GM12878 (cell line): ENCODE data around the gene LDB2. TPM values are rescaled to one million over a fixed set of nuclear protein-coding genes. Genes with fewer than 3 reads are reported as not detected.

Experiments used
- ATAC-seq: fragments of 200-7000 bp; cut with Tn5 transposase; 3 replicates; pipeline ENCODE4 v1.9.1; 2020; ENCODE audit warnings: mild to moderate bottlenecking, moderate library complexity
- BruUV-seq: library from RNA; stranded (reverse); fragments of 400-500 nt; replicated peaks from 2 replicates; lab custom pipeline; 2021; lab: Mats Ljungman, UMichigan
- CTCF ChIA-PET: fragments of 300-600 bp; sonication (Branson Sonifier 250); formaldehyde crosslinking; extraction: SDS; loops from one replicate; lab custom pipeline; 2021; ENCODE audit warnings: inconsistent platforms; lab: Yijun Ruan, JAX
- POLR2A ChIA-PET: fragments of 350-600 bp; formaldehyde crosslinking; extraction: SDS; loops from one replicate; lab custom pipeline; 2021; ENCODE audit warnings: inconsistent platforms; lab: Charles Lee
- RAD21 ChIA-PET: fragments of 300-600 bp; sonication (Branson Sonifier 250); formaldehyde crosslinking; loops from one replicate; lab custom pipeline; 2023; ENCODE audit warnings: antibody characterized with exemption; ENCODE audit not compliant: unreplicated experiment; lab: Charles Lee
- SMC1A ChIA-PET: fragments of 300-600 bp; sonication (Branson Sonifier 250); formaldehyde crosslinking; loops from one replicate; lab custom pipeline; 2023; ENCODE audit not compliant: unreplicated experiment, uncharacterized antibody; lab: Charles Lee
- DNase-seq: peaks from one replicate; pipeline ENCODE4 v3.0.0-alpha.2; 2011; ENCODE audit warnings: low read depth, low spot score
- FAIRE-seq: peaks from 3 replicates; lab custom pipeline; 2011; peaks lifted over from hg19 to GRCh38; lab: Jason Lieb, UNC
- H2AFZ ChIP-seq: 2 replicates; pipeline ENCODE4 v1.6.0; 2011; ENCODE audit warnings: low read depth, low read length, control low read depth; ENCODE audit not compliant: control insufficient read depth
- H3K27ac ChIP-seq: 2 replicates; pipeline ENCODE4 v1.5.1; 2011; ENCODE audit warnings: control low read depth; ENCODE audit not compliant: control insufficient read depth, insufficient read depth
- H3K27me3 ChIP-seq, 2 experiments: replicated peaks in 1 of 2; 2 replicates each; pipeline versions ENCODE4 v1.6.0 to v1.6.1; 2011; ENCODE audit warnings: low read length in 1 of 2; ENCODE audit not compliant: control insufficient read depth in 2 of 2, insufficient read depth in 2 of 2
- H3K36me3 ChIP-seq, 2 experiments: 2 replicates each; pipeline ENCODE4 v1.5.1; 2011; ENCODE audit warnings: low read length in 1 of 2; ENCODE audit not compliant: control insufficient read depth in 2 of 2, insufficient read depth in 2 of 2
- H3K4me1 ChIP-seq: 2 replicates; pipeline ENCODE4 v1.6.1; 2011; ENCODE audit warnings: mild to moderate bottlenecking, low read length, moderate library complexity, mixed read lengths; ENCODE audit not compliant: control insufficient read depth, insufficient read depth
- H3K4me2 ChIP-seq: 2 replicates; pipeline ENCODE4 v1.6.0; 2011; ENCODE audit warnings: control low read depth; ENCODE audit not compliant: control insufficient read depth, insufficient read depth
- H3K4me3 ChIP-seq: fragments of 200-600 bp; sonication (generic); 2 replicates; pipeline ENCODE4 v1.5.1; 2016
- H3K79me2 ChIP-seq: 2 replicates; pipeline ENCODE4 v1.6.0; 2011; ENCODE audit warnings: low read length; ENCODE audit not compliant: control insufficient read depth, insufficient read depth
- H3K9ac ChIP-seq: 2 replicates; pipeline ENCODE4 v1.8.0; 2011; ENCODE audit warnings: low read length, control low read depth, mixed read lengths; ENCODE audit not compliant: control insufficient read depth, insufficient read depth
- H3K9me3 ChIP-seq: replicated peaks from 3 replicates; pipeline ENCODE4 v1.5.1; 2011; ENCODE audit warnings: mild to moderate bottlenecking, low read length; ENCODE audit not compliant: control insufficient read depth, insufficient read depth
- H4K20me1 ChIP-seq: 2 replicates; pipeline ENCODE4 v1.6.0; 2011; ENCODE audit not compliant: control insufficient read depth, insufficient read depth
- CHD2 ChIP-seq: IDR thresholded peaks from 2 replicates; pipeline ENCODE4 v1.6.1; 2011; ENCODE audit warnings: low read depth, low read length, improper control_type of control experiment, borderline replicate concordance
- FOXM1 ChIP-seq: IDR thresholded peaks from 2 replicates; pipeline ENCODE4 v1.6.1; 2012; ENCODE audit warnings: low read depth, mild to moderate bottlenecking, inconsistent platforms, low read length, moderate library complexity
- GABPA ChIP-seq: IDR thresholded peaks from 2 replicates; pipeline ENCODE4 v1.6.1; 2014; ENCODE audit warnings: antibody characterized with exemption, low read depth, mild to moderate bottlenecking, inconsistent platforms
- NFXL1 ChIP-seq: fragments of 450-650 bp; IDR thresholded peaks from 2 replicates; pipeline ENCODE4 v1.6.1; 2017; ENCODE audit warnings: antibody characterized with exemption, mild to moderate bottlenecking, borderline replicate concordance
- NKRF ChIP-seq: fragments of 450-650 bp; conservative IDR thresholded peaks from 2 replicates; pipeline ENCODE4 v1.6.1; 2017; ENCODE audit warnings: mild to moderate bottlenecking, moderate library complexity
- POU2F2 ChIP-seq: IDR thresholded peaks from 3 replicates; pipeline ENCODE4 v1.6.1; 2011; ENCODE audit warnings: low read depth, mild to moderate bottlenecking, low read length, borderline replicate concordance
- RBBP5 ChIP-seq: fragments of 200-600 bp; sonication (generic); conservative IDR thresholded peaks from 2 replicates; pipeline ENCODE4 v1.6.1; 2016
- STAT3 ChIP-seq: IDR thresholded peaks from 2 replicates; pipeline ENCODE4 v1.6.1; 2011; ENCODE audit warnings: low read depth, low read length, improper control_type of control experiment
- SUZ12 ChIP-seq: fragments of 200-600 bp; sonication (generic); IDR thresholded peaks from one replicate; pipeline ENCODE4 v1.6.1; 2018; ENCODE audit warnings: antibody characterized with exemption, mild to moderate bottlenecking; ENCODE audit not compliant: unreplicated experiment
- YY1 ChIP-seq: IDR thresholded peaks from 2 replicates; pipeline ENCODE4 v1.6.1; 2011; ENCODE audit warnings: low read depth, mild to moderate bottlenecking, low read length
- ZBTB33 ChIP-seq: fragments of 450-650 bp; IDR thresholded peaks from 2 replicates; pipeline ENCODE4 v1.6.1; 2017; ENCODE audit warnings: mild to moderate bottlenecking
- ZSCAN29 ChIP-seq: fragments of 450-650 bp; IDR thresholded peaks from 2 replicates; pipeline ENCODE4 v1.6.1; 2017; ENCODE audit warnings: mild to moderate bottlenecking, moderate library complexity
- WGBS: methylation state at CpG from one replicate; pipeline ENCODE4 v1.1.6; 2016; ENCODE audit warnings: low lambda C conversion rate; ENCODE audit not compliant: insufficient replicate concordance, insufficient coverage; ENCODE audit errors: missing lambda C conversion rate; 5-methylcytosine and 5-hydroxymethylcytosine counted together
- in situ Hi-C: fragments of 300-500 bp; cut with MboI; formaldehyde crosslinking; loops from 9 replicates; pipeline ENCODE4 v1.14.3; 2018; ENCODE audit warnings: mixed read lengths
- intact Hi-C: fragments of 100-400 bp; cut with micrococcal nuclease; formaldehyde crosslinking; loops from one replicate; pipeline ENCODE4 v1.14.2; 2022; ENCODE audit not compliant: unreplicated experiment
- polyA plus RNA-seq, 11 experiments: library from polyadenylated mRNA; depleted of rRNA in 4 of 11; unstranded in 6 of 11; stranded (reverse) in 5 of 11; fragments of >200 nt; fragmentation: Nextera tagmentation in 4 of 11; fragmentation: Illumina TruSeq in 1 of 11; extraction: Ambion mirVana in 4 of 11; extraction: Trizol in 1 of 11; gene quantifications; 1 replicate in 1 of 11; 2 replicates in 10 of 11; pipeline versions ENCODE4 v1.2.1 to v1.2.3, GENCODE V29; 2011 to 2016; ENCODE audit warnings: inconsistent platforms in 2 of 11, missing spikeins in 2 of 11, low read depth in 1 of 11
- total RNA-seq, 4 experiments: library from RNA; depleted of rRNA in 3 of 4; stranded (reverse); fragments of >200 nt in 3 of 4; fragmentation: Illumina TruSeq in 1 of 4; extraction: Trizol in 1 of 4; gene quantifications; 2 replicates each; pipeline versions ENCODE4 v1.2.1 to v1.2.3, GENCODE V29; 2013 to 2021
- TF ChIP-seq, protein P1 (sequence below): fragments of 450-650 bp; IDR thresholded peaks from 2 replicates; pipeline ENCODE4 v1.6.1; 2018; ENCODE audit warnings: mild to moderate bottlenecking, low read depth, moderate library complexity; ENCODE audit not compliant: partially characterized antibody

Gene LDB2
- total and polyA plus RNA-seq, 10 of the 15 experiments (the other 5 are each of a cell fraction or from before 2014, with no cell fraction given) = 0.15 TPM; not detected in 9

DNA sequence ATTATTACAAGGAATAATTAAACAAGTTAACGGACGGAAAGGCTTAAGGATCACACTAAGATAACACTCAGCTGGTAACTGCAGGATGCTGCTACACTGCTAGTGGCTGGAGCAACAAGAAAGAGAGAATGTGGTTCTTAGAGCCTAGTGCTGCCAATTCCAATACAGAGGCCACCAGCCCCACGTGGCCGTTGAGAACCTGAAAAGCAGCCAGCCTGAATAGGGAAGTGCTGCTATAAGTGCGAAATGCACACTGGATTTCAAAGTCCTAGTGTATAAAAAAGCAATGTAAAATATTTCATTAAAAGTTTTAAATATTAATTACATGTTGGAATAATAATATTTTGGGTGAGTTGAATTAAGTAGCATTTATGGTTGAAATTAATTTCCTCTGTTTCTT, 414.9 kb downstream of the LDB2 start:
- no peaks in the 10 kb centered on the region for H3K79me2 ChIP-seq
- no TSS peak for BruUV-seq
- ATAC-seq = no peak

DNA sequence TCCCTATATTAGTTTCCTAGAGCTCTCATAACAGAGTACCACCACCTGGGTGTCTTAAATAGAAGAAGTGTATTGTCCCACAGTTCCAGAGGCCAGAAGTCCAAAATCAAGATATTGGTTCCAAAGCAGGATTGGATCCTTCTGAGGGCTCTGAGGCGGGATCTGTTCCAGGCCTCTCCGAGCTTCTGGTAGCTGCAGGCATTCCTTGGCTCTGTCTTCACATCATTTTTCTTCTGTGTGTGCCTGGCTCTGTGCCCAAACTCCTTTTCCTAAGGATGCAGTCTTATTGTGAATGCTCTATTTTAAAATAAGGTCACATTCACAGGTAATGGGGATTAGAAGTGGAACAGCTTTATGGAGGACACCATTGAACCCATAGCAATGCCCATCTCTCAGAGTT, 418.4 kb downstream of the LDB2 start:
- in situ Hi-C loops (no loop called here), intact Hi-C loops (no loop called here)
- Histone ChIP-seq H3K4me3 (no peak overlapping the region), H3K4me2 (no peak overlapping the region), H3K4me1 (no peaks in the 10 kb centered on the region), H3K9ac (no peak overlapping the region), H3K36me3 (no peaks in the 10 kb centered on the region), H3K79me2 (no peaks in the 10 kb centered on the region), H2AFZ (no peak overlapping the region), H4K20me1 (no peaks in the 10 kb centered on the region), H3K27me3 (no peaks in the 10 kb centered on the region), H3K9me3 (no peaks in the 10 kb centered on the region), H3K27ac (no peak overlapping the region)
- ChIA-PET RAD21 (no interaction called here), SMC1A (no interaction called here), CTCF (no interaction called here), POLR2A (no interaction called here)
- ATAC-seq (no peak), FAIRE-seq (no peak), DNase-seq (no peak)
- WGBS = 3% methylated on average over 2 of the region's 2 CpGs
- BruUV-seq = no TSS peak
- no peak for TF ChIP-seq ZBTB33
- TF ChIP-seq FOXM1 = no peak
- no peak for TF ChIP-seq STAT3
- no peak for TF ChIP-seq NKRF
- TF ChIP-seq SUZ12 = no peak
- TF ChIP-seq POU2F2 = no peak
- TF ChIP-seq, protein P1, sequence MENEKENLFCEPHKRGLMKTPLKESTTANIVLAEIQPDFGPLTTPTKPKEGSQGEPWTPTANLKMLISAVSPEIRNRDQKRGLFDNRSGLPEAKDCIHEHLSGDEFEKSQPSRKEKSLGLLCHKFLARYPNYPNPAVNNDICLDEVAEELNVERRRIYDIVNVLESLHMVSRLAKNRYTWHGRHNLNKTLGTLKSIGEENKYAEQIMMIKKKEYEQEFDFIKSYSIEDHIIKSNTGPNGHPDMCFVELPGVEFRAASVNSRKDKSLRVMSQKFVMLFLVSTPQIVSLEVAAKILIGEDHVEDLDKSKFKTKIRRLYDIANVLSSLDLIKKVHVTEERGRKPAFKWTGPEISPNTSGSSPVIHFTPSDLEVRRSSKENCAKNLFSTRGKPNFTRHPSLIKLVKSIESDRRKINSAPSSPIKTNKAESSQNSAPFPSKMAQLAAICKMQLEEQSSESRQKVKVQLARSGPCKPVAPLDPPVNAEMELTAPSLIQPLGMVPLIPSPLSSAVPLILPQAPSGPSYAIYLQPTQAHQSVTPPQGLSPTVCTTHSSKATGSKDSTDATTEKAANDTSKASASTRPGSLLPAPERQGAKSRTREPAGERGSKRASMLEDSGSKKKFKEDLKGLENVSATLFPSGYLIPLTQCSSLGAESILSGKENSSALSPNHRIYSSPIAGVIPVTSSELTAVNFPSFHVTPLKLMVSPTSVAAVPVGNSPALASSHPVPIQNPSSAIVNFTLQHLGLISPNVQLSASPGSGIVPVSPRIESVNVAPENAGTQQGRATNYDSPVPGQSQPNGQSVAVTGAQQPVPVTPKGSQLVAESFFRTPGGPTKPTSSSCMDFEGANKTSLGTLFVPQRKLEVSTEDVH = no peak

More for the DNA sequence above, 414.9 kb downstream of the LDB2 start:
- in situ Hi-C loops (no loop called here), intact Hi-C loops (no loop called here)
- POLR2A ChIA-PET = no interaction called here
- H4K20me1 ChIP-seq = no peaks in the 10 kb centered on the region
- H3K9me3 ChIP-seq = no peaks in the 10 kb centered on the region
- H3K4me2 ChIP-seq = no peak overlapping the region
- H3K27ac ChIP-seq = no peak overlapping the region
- CTCF ChIA-PET = interaction anchor here (1.1 kb wide), 1 partner anchor 41 kb away, joined by 3 read pairs; no protein-coding TSS in a partner anchor
- TF ChIP-seq NFXL1 (no peak), GABPA (no peak), YY1 (no peak), ZSCAN29 (no peak), CHD2 (no peak), SUZ12 (no peak), RBBP5 (no peak)
- WGBS = 41% methylated on average over 5 of the region's 5 CpGs
- RAD21 ChIA-PET = no interaction called here
- H3K36me3 ChIP-seq = no peaks in the 10 kb centered on the region
- no peaks in the 10 kb centered on the region for H3K4me1 ChIP-seq
- DNase-seq (no peak), FAIRE-seq (no peak)
- H3K9ac ChIP-seq = no peak overlapping the region
- SMC1A ChIA-PET = no interaction called here
- no peak overlapping the region for H3K4me3 ChIP-seq
- no peak overlapping the region for H2AFZ ChIP-seq
- no peaks in the 10 kb centered on the region for H3K27me3 ChIP-seq
